Amniotic stem cell (primary cell): ENCODE results near the gene LOXL1.

Experiments
- DNase-seq: peaks from one replicate; lab custom pipeline; 2025; lab: John Stamatoyannopoulos, UW

The LOXL1 gene

DNA sequence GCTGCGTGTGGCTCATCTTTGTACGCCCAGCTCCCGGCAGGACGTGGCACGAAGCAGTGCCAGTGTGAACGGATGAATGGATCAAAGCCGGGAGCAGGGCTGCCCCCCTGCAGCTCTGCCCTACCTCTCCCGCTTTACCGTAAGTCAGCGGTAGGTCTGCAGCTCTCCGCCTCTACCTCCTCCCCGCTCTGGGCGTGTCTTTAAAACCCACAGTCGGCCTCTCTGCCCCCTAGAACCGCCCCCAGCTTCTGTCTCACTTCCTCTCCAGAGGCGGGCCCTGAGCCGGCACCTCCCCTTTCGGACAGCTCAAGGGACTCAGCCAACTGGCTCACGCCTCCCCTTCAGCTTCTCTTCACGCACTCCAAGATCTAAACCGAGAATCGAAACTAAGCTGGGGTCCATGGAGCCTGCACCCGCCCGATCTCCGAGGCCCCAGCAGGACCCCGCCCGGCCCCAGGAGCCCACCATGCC, 68.2 kb downstream of the LOXL1 start, which contains the start of gene PML:
Gene PML (plus strand): TSS at position 304 of the 471 bp plus-strand sequence. CDS start 97 bp downstream, at position 401.
- peak; percentile 95 for DNase-seq

DNA sequence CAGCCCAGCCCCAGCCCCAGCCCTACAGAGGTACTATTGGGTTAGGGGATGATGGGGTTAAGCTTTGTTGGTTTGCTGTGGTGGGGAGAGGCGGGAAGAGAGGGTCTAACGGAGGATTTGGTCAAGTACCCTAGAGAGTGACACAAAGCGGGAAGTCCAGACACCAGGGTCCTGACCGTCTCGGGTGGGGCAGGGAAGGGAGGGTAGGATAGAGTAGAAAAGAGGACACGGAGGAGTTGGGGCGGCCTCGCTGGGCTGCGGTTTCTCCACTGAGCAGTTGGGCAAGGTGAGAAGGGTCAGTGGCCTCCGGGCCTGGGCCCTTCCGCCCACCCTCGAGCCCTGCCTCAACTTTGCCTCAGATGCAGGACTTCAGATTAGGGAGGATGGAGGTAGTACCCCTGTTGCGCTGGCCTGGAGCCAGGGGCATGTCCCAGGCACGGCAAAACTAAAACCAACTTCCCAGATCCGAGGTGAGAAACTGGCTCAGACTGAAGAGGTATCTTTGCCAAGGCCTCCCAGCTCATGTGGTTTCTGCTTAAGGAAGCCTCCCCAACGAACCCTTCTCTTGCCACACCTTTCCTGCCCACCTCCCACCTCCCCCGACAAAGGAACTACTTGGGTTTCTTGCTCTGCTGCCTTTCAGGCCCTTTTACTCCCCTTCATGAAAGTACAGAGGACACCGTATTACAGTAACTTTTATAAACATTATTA, 68.8 kb downstream of the LOXL1 start:
- DNase-seq: no peak

GRCh38 chr15:73996267-73996666, 70.0 kb downstream of the LOXL1 start:
- no peak for DNase-seq

- DNase-seq: no peak
Observed at GRCh38 chr15:73996939-73997338, 70.7 kb downstream of the LOXL1 start.

GRCh38 chr15:73997986-73998385, 71.7 kb downstream of the LOXL1 start:
- DNase-seq: no peak
